GM21390 (cell line): ENCODE data around the gene KRTAP10-3.
"Not testable (repeated sequence)": the region's sequence is repeated elsewhere in the genome, so short reads cannot be mapped to it uniquely, and the experiment has no call there.

Experiments used
- ATAC-seq: cut with Tn5 transposase; IDR thresholded peaks from one replicate; pipeline ENCODE4 v1.9.1; 2021; ENCODE audit not compliant: unreplicated experiment

KRTAP10-3 gene

GRCh38 chr21:44572959-44573583, 14.5 kb upstream of the KRTAP10-3 start:
- no peak for ATAC-seq

GRCh38 chr21:44571844-44572782, 13.5 kb upstream of the KRTAP10-3 start:
- ATAC-seq = no peak

- no peak for ATAC-seq
Observed at GRCh38 chr21:44571296-44571695, 12.7 kb upstream of the KRTAP10-3 start.

GRCh38 chr21:44569861-44570517, 11.4 kb upstream of the KRTAP10-3 start:
- no peak for ATAC-seq

GRCh38 chr21:44568667-44569556, 10.3 kb upstream of the KRTAP10-3 start:
- ATAC-seq = no peak

GRCh38 chr21:44568261-44568660, 9.7 kb upstream of the KRTAP10-3 start:
- ATAC-seq = no peak

- ATAC-seq = no peak
Observed at GRCh38 chr21:44567481-44568171, 9.0 kb upstream of the KRTAP10-3 start.

GRCh38 chr21:44566403-44566802, 7.8 kb upstream of the KRTAP10-3 start:
- no peak for ATAC-seq

- ATAC-seq = no peak
Observed at GRCh38 chr21:44564886-44565598, 6.4 kb upstream of the KRTAP10-3 start.

GRCh38 chr21:44564099-44564498, 5.5 kb upstream of the KRTAP10-3 start:
- no peak for ATAC-seq

- not testable (repeated sequence) for ATAC-seq
Observed at GRCh38 chr21:44558329-44558675, 293 bp downstream of the KRTAP10-3 start.

- ATAC-seq = no peak
Observed at GRCh38 chr21:44557491-44558328, 885 bp downstream of the KRTAP10-3 start.

GRCh38 chr21:44556879-44557278, 1.7 kb downstream of the KRTAP10-3 start:
- no peak for ATAC-seq

GRCh38 chr21:44555200-44555875, 3.3 kb downstream of the KRTAP10-3 start:
- ATAC-seq = no peak

- no peak for ATAC-seq
Observed at GRCh38 chr21:44552681-44553080, 5.9 kb downstream of the KRTAP10-3 start.

- ATAC-seq = no peak
Observed at GRCh38 chr21:44552136-44552535, 6.5 kb downstream of the KRTAP10-3 start.

- ATAC-seq = no peak
Observed at GRCh38 chr21:44551340-44551961, 7.1 kb downstream of the KRTAP10-3 start, which contains the start of gene KRTAP10-2. Gene KRTAP10-2, minus strand, starts transcription at chr21:44551505. Its CDS starts 47 bp downstream, at chr21:44551458.

GRCh38 chr21:44550807-44551206, 7.8 kb downstream of the KRTAP10-3 start:
- ATAC-seq = no peak
